ENCODE results near the gene NUDT17.

Gene NUDT17

GRCh38 chr1:145849356-145850160 is 4.1 kb downstream of the NUDT17 start:
- DNase-seq (ENCODE audit: low read depth), result peak; percentile 94

GRCh38 chr1:145855426-145855948 is 10.1 kb downstream of the NUDT17 start:
- DNase-seq (ENCODE audit: low read depth), result no peak

GRCh38 chr1:145857170-145857569 is 11.7 kb downstream of the NUDT17 start:
- no peak for DNase-seq (ENCODE audit: low read depth)

- DNase-seq (ENCODE audit: low read depth), result peak; percentile 17
Observed at GRCh38 chr1:145858238-145858900, 12.9 kb downstream of the NUDT17 start.

GRCh38 chr1:145858901-145859490 is 13.6 kb downstream of the NUDT17 start, which contains the start of gene PIAS3:
Gene PIAS3, minus strand, starts transcription at chr1:145859081. Its CDS starts 91 bp downstream, at chr1:145858990.
- DNase-seq (ENCODE audit: low read depth), result peak; percentile 92

GRCh38 chr1:145859491-145860023 is 14.1 kb downstream of the NUDT17 start:
- peak; percentile 85 for DNase-seq (ENCODE audit: low read depth)

- no peak for DNase-seq (ENCODE audit: low read depth)
Observed at GRCh38 chr1:145863282-145864018, 18.0 kb downstream of the NUDT17 start.

GRCh38 chr1:145868232-145868631 is 22.8 kb downstream of the NUDT17 start:
- DNase-seq (ENCODE audit: low read depth), result no peak

GRCh38 chr1:145871994-145872924 is 26.8 kb downstream of the NUDT17 start:
- DNase-seq (ENCODE audit: low read depth), result peak; percentile 32

- DNase-seq (ENCODE audit: low read depth), result no peak
Observed at GRCh38 chr1:145874646-145875045, 29.2 kb downstream of the NUDT17 start.

- DNase-seq (ENCODE audit: low read depth), result peak; percentile 61
Observed at GRCh38 chr1:145877923-145878486, 32.6 kb downstream of the NUDT17 start.

GRCh38 chr1:145878724-145879123 is 33.3 kb downstream of the NUDT17 start:
- peak; percentile 73 for DNase-seq (ENCODE audit: low read depth)

- no peak for DNase-seq (ENCODE audit: low read depth)
Observed at GRCh38 chr1:145879775-145880174, 34.3 kb downstream of the NUDT17 start.

GRCh38 chr1:145884675-145885074 is 39.2 kb downstream of the NUDT17 start:
- DNase-seq (ENCODE audit: low read depth), result peak; percentile 33

- peak; percentile 56 for DNase-seq (ENCODE audit: low read depth)
Observed at GRCh38 chr1:145885738-145886287, 40.4 kb downstream of the NUDT17 start, which contains the start of gene ANKRD35. Gene ANKRD35, minus strand, starts transcription at chr1:145885866. Its CDS starts 108 bp downstream, at chr1:145885758.

- DNase-seq (ENCODE audit: low read depth), result no peak
Observed at GRCh38 chr1:145886390-145886789, 41.0 kb downstream of the NUDT17 start.

- DNase-seq (ENCODE audit: low read depth), result no peak
Observed at GRCh38 chr1:145886816-145887215, 41.4 kb downstream of the NUDT17 start.

GRCh38 chr1:145887631-145888030 is 42.2 kb downstream of the NUDT17 start:
- DNase-seq (ENCODE audit: low read depth), result no peak

- peak; percentile 39 for DNase-seq (ENCODE audit: low read depth)
Observed at GRCh38 chr1:145889722-145890121, 44.3 kb downstream of the NUDT17 start.

GRCh38 chr1:145891143-145891542 is 45.7 kb downstream of the NUDT17 start:
- DNase-seq (ENCODE audit: low read depth), result no peak
